Left cardiac atrium (tissue), 4 donors: ENCODE measurements around the gene IWS1. TPM values are rescaled to one million over a fixed set of nuclear protein-coding genes. Genes with fewer than 3 reads are reported as not detected.
A peak's percentile ranks its signal among the peaks of the same experiment; 100 is the strongest.

ENCODE experiments used
- ATAC-seq, 2 donors: fragments of 200-7000 bp; cut with Tn5 transposase; one replicate each; pipeline ENCODE4 v1.9.1; 2020; ENCODE audit warnings: mild to moderate bottlenecking in 2 of 2, moderate library complexity in 2 of 2
- DNase-seq: peaks from one replicate; pipeline ENCODE4 v3.0.0-alpha.2; 2020
- intact Hi-C, 2 donors: fragments of 100-400 bp; cut with DNase I; formaldehyde crosslinking; loops; one replicate each; pipeline versions ENCODE4 v1.14.1 to v1.15.1; 2022 to 2023
- total RNA-seq, 2 donors: library from RNA; stranded (reverse); fragmentation: NEBNext Ultra II Directional; extraction: Animal tissue kit (Norgen Biotek cat#: 25700); gene quantifications; one replicate each; pipeline ENCODE4 v1.2.1, GENCODE V29; 2021
- donor health status: DM: no; HTN: yes; CAD: no.
- donor health status: DM: no; HTN: yes; CAD: no; lungs with severe emphysema.
- donor health status: DM: yes; HTN: yes; CAD: no.
- donor health status: Dilated cardiomyopathy.

Gene IWS1
- total RNA-seq, 2 donors from 2014 or later: 41.9 to 49.7 TPM

DNA sequence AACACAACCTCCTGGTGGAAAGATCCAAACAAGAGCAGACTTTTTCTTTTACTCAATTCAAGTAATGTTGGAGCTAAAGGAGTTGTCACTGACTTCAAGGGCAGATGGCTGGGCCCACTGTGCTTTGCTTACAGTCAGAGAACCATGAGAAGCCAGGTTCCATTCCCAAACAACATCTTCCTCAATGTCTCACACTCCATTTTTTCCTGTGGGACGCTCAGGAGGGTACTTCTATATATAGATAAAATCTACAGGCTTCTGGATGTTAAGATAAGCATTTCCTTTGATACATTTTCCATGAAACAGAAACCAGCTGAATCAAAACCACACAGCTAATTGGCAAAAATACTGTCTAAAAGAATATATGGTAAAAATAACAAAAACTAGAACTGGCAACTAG, 14.4 kb downstream of the IWS1 start:
- no peak for ATAC-seq
- no peak for DNase-seq
- intact Hi-C loops: loop anchor here in 1 of 2 donors (10.0 kb wide), 1 partner anchor 143 kb away; no protein-coding TSS in a partner anchor

DNA sequence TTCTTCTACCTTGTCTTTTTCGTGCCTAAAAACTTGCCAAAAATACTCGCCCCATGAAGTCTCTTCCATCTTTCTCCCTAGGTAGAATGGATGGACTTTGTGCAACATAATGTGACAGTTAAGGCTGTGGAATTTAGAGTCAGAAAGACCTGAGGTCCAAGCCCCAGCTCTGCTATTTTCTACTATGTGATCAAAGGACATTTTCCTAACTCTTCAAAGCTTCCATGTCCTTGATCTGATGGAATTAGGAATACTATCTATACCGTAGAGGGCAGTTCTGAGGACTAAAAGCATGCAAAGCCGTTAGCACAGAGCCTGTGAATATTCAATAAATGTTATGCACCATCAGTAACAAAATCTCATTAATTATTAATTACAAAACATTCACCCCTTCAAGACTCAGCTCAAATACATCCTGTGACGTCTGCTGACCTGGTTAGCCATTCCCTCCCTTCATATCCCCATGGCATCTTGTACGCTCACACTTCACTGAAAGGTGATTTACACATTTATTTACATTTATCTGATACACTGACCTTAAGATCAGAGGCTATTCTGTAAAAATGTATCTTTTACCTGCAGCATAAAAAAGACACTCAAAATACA, 15.1 kb downstream of the IWS1 start:
- intact Hi-C loops: loop anchor here in 1 of 2 donors (10.0 kb wide), 1 partner anchor 144 kb away; no protein-coding TSS in a partner anchor
- ATAC-seq (no peak), DNase-seq (no peak)

DNA sequence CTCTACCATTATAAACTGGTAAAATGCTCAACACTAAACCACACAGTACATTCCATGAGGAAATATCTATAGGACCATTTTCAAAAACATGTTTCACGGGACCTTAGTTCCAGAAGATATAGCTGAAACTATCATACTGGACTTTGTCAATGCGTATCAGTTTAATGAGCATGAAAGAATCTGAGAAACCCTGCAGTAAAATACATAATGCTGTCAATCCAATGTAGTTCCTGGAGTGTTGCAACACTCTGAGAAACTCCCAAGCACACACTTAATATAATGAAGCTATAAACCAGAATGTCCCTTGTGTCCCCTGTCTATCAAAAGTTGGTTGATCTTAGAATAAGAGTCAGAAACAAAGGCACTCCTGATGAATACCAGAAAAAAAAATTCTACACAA, 16.2 kb downstream of the IWS1 start:
- no peak for ATAC-seq
- no peak for DNase-seq
- intact Hi-C loops: loop anchor here in 1 of 2 donors (10.0 kb wide), 1 partner anchor 145 kb away; no protein-coding TSS in a partner anchor

GRCh38 chr2:127508631-127509034, 17.7 kb downstream of the IWS1 start:
- DNase-seq (peak; percentile 85), ATAC-seq (peak; percentile 94 to 97)
- intact Hi-C loops: no loop called here

DNA sequence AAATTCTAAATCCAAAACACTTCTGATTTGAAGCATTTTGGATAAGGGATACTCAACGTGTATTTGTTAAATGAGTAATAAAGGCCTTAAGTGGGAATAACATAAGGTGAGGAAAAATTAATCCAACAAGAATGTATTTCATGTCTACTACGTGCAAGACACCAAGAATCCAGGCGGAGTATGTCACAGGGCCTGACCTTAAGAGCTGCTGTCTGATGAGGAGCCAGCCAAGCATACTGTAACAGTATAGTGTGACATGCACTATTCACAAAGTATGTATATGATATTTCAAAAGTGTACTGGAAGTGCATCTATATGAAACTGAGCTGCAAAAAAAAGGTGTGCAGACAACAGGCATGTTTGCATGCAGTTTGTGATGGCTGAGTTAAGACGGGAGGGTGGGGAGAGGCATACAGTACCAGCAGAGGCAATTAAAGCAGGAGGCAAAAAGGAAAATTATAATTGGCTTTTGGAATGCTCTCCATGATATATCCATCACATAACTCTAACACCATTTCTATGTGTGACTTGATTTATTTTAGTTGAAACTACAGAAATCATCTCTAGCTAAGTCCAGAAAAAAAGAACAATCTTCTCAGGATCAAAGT, 18.2 kb downstream of the IWS1 start:
- ATAC-seq: peak; percentile 11 to 29
- intact Hi-C loops: no loop called here
- DNase-seq: no peak

DNA sequence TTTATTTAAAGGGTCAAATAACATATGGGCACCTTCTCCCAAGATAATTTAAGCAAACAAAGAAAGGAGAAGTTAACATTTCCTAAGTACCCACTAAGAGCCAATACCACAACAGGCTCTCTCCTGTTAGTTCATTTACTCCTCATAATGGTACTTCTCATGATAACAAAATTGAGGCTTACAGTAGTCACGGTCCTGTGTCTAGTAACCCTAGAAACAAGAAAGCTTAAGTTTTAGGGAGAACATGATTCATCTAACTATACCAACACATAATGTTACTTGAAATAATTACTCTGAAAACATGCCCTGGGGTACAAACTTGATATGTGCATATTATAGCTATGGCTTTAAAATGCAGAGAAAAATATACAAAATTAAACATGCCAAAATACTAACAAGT, 19.8 kb downstream of the IWS1 start:
- intact Hi-C loops: no loop called here
- ATAC-seq (no peak), DNase-seq (no peak)

- ATAC-seq (no peak), DNase-seq (no peak)
- intact Hi-C loops: no loop called here
These were observed 21.5 kb downstream of the IWS1 start for GRCh38 chr2:127504552-127505430.

DNA sequence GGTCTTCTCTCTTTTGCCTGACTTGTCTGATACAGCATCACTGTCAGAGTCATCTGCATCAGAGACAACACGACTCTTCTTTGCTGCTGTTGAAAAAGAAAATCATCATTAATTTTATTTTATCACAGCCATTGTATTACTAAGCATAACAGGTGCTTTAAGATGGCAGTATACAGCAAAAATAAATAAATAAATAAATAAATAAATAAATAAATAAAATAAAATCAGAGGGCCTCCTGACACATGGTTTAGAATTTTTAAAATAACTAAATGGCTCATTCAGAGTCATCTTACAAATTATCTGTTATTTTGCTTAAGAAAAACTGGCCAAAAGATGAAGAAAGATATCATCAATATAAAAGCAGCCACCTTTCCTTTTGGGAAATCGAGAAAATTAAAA, 22.8 kb downstream of the IWS1 start:
- intact Hi-C loops: no loop called here
- no peak for DNase-seq
- ATAC-seq: no peak

DNA sequence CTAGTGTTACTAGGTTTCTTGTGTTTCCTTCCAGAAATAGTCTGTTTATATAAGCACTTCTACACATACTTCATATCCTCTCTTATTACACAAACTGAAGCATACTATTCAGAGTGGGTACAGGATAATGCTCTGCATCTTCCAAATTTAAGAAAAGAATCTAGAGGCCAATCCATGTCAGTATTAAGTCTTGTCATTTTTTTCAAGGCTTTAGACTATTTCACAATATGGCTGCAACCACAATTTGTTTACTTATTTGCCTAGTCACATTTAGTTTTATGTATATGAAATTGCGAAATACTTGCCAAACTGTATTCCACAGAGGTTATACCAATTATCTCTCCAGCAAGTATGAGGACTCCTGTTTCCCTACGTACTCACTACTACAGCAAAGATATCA, 27.9 kb downstream of the IWS1 start:
- intact Hi-C loops: no loop called here
- no peak for DNase-seq
- no peak for ATAC-seq

DNA sequence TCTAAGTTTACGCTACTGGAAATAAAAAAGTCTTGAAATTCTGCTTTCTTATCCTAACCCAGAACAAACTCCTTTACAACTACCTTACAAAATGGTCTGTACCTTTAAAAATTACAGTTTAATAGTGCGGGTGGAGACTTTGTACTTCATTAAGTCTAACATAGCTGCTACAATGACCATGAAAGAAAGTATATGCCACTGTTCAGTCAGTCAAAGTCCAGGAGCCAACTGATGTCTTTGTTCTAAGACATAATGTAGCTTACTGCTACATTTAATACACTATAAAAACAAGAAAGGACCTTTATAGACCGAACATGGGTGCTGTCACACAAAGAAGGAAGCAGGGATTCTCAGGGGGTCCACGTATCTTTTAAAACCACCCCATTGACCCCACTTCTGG, 36.0 kb downstream of the IWS1 start:
- DNase-seq (no peak), ATAC-seq (no peak)
- intact Hi-C loops: no loop called here

DNA sequence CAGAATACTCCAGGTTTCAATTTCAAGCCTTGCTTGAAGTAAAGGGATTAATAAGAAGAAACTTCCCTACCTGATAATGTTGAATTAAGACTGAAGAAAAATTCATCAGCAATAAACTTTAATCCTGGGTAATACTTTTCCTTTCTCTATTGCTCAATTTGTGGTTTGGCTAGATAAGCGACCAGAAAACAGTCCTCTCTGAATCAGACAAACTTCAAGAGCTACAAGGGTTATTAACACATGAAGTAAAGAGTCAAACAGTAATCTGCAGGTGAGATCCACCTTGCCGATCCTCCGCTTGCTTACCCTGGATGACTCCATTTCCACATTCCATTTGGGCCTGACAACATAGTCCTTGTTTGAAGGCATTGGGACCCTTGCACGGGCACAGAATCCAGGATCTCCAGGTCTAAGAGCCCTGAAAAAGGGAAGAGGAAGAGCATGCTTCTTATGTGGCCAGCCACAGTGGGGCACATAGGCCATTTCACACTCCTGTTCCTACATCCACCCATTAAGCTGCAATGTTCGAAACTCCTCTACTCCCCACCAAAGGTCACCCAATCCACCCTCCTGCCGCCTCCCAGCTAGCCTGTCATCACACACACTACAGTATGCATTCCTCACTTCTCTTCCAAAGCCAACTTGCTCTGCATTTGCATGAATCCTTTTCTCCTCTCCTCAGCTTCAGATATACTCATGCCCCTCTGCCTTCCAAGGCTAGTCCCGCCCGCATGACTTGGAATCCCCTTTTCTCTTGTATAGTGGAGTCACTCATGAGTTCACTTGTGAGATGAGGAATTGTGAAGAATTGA, 39.8 kb downstream of the IWS1 start:
- no peak for DNase-seq
- intact Hi-C loops: no loop called here
- no peak for ATAC-seq

DNA sequence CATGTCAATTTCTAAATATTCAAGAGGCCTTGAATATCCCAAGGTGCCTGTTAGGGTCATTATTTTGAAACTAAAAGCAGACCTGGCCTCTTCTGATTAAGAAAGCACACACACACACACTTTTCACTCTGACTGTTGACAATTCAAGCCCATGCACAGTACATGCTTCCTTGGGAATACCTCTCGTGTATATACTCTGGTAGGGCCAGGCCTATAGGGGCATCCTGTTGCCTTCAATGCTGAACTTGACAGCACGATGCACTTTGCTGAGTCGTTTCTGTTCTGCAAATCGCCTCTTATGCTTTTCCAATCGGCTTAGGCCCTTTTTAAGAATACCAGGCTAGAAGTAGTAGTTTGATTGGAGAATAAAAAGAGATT, 40.6 kb downstream of the IWS1 start:
- intact Hi-C loops: no loop called here
- DNase-seq (no peak), ATAC-seq (no peak)

DNA sequence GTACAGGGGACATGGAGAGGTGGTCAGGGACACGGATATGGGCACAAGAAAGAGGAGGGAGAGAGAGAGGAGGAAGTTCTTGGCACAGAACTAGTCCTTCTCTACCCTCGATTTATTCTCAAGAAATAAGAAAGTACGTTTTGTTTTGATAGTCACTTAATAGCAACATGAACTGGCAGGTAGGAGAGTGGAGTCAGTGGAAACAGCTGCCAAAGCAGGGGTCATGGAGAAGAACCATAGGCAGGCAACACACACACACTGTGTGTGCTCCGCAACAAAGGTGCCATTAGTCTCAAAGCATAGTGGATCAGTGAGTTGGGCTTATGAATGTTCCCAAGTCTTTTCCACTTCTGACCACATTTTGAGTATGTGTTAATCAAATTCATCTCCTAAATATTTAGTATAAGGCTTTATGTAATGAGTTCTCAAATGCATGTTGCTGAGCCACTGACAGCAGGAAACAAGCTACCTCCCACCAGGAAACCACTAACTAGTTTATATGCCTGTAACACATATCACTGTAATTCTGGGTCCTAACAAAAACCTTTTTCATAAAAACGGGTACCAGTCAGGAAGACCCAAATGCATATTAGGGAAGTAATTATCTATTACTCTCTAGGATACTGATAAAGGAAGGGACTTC, 41.1 kb downstream of the IWS1 start:
- DNase-seq (no peak), ATAC-seq (no peak)
- intact Hi-C loops: no loop called here

DNA sequence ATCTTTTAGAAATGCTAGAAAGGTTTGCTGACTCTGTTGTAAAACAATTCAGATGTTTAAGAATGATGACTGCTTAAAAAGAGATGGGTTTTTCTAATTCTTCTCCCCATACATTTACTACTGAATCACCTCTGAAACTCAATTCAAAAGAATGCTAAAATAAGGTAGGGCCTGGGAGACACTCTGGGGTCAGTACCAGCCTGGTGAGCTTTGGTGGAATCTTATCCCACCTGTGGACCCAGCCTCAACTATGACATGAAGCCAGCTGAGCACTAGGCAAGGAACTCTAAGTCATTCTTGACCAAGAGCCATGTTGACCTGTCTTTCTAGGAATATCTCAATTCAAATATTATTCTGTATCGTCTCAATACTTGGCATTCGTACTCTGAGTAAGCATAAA, 44.3 kb downstream of the IWS1 start:
- intact Hi-C loops: no loop called here
- no peak for ATAC-seq

DNA sequence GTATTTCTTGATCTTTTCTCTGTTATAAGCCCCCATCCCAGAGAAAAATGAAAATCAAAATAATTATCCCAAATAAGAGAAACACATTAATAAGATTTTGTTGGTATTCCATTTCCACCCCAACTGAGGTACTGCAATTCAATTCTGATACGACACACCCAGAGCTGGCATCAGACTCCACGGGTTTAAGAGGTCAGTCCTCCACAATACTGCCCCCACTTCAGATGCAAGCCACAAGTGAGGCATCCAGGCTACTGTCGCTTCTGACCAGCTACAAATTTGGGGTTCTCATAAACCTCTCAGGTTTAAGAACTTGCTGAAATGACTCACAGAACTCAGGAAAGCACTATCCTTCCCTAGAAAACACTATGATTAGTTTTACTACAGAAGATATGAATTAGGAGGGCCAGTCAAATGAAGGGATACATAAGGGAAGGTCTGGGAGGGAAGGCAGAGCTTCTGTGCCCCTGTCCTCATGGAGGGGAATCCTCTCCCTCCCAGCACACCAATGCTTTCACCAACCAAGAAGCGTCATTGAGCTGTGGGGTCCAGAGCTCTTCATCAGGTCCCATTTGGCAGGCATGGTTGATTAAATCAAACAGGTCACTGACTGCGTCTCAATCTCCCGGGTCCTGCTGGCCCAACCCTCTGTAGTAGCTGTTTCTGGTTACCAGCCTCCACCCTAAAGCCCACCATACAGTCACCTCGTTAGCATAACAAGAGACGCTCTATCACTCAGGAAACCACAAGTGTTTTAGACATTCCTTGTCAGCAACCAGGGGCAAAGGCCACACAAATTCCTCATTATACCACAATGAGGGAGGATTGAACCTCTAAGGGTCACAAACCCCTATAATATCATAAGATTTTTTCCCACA, 46.2 kb downstream of the IWS1 start:
- intact Hi-C loops: loop anchor here (2.0 to 10.0 kb wide), 2 partner anchors 155 kb away; no protein-coding TSS in a partner anchor
- ATAC-seq (peak in 1 of 2 donors; percentile 48), DNase-seq (no peak)

More for the DNA sequence above, 44.3 kb downstream of the IWS1 start:
- no peak for DNase-seq

GRCh38 chr2:127479219-127479825, 47.0 kb downstream of the IWS1 start:
- DNase-seq (no peak), ATAC-seq (peak; percentile 76 to 82)
- intact Hi-C loops: loop anchor here (2.0 to 10.0 kb wide), 2 partner anchors 155 kb away; no protein-coding TSS in a partner anchor

DNA sequence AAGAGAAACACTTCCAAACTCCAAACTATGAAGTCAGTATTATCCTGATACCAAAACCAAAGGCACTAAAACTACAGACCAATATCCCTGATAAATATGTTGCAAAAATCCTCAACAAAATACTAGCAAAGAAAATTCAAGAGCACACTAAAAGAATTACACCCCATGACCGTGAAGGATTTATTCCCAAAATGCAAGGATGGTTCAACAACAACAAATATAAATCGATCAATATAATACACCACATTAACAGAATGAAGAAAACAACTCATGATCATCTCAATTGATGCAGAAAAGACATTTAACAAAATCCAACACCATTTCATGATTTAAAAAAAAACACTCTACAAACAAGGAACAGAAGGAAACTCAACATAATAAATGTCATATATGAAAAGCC, 50.5 kb downstream of the IWS1 start:
- no peak for DNase-seq
- no peak for ATAC-seq
- intact Hi-C loops: loop anchor here in 1 of 2 donors (10.0 kb wide), 1 partner anchor 151 kb away; no protein-coding TSS in a partner anchor
